GM21619 (cell line): Measurements from ENCODE around the gene RPS21.

Experiments used
- ATAC-seq: cut with Tn5 transposase; IDR thresholded peaks from one replicate; pipeline ENCODE4 v1.9.1; 2021; ENCODE audit not compliant: unreplicated experiment

The RPS21 gene

DNA sequence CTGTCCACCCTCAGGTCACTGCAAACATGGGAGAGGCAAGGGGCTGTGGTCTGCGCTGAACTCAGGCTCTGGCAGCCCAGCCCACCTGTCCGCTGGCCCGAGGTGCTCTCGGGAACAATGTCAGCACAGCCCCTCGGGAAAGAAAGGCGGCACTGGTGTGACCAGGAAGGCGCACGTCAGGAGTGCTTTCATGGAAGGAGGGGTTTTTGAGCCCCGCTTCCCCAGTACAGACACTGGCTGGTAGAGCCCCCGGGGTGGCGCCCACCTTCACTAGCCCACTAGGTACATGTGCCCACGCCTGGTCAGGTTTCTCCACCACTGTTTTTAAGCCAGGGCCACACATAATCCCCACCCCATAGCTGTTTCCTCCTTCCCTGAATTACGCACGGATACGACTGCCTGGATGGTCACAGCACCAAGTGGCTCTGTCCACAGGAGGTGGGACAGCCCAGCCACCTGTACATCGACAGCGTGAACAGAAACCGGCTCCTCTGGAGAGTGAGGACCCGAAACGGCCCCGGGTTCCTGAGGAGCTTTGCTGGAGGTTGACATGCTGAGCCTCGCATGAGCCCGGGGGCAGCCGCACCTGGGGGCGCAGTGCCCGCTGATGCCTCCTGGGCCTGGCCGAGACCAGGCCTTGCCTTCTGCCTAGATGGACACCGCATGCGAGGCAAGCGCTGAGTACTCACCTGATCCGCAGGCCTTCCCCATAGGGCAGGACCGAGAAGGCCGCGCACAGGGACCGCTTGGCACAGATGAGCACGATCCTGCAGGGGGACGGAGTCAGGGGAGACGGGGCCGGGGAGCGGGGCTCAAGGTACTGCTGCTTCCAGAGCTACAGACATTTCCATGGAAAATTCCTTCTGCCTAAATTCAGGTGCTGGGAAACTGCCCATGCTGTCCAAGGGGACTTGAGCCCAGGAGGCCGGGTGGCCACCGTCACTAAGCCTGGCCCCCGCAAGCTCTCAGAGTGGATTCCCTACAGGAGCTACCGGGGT lies 7.6 kb downstream of the RPS21 start:
- no peak for ATAC-seq

DNA sequence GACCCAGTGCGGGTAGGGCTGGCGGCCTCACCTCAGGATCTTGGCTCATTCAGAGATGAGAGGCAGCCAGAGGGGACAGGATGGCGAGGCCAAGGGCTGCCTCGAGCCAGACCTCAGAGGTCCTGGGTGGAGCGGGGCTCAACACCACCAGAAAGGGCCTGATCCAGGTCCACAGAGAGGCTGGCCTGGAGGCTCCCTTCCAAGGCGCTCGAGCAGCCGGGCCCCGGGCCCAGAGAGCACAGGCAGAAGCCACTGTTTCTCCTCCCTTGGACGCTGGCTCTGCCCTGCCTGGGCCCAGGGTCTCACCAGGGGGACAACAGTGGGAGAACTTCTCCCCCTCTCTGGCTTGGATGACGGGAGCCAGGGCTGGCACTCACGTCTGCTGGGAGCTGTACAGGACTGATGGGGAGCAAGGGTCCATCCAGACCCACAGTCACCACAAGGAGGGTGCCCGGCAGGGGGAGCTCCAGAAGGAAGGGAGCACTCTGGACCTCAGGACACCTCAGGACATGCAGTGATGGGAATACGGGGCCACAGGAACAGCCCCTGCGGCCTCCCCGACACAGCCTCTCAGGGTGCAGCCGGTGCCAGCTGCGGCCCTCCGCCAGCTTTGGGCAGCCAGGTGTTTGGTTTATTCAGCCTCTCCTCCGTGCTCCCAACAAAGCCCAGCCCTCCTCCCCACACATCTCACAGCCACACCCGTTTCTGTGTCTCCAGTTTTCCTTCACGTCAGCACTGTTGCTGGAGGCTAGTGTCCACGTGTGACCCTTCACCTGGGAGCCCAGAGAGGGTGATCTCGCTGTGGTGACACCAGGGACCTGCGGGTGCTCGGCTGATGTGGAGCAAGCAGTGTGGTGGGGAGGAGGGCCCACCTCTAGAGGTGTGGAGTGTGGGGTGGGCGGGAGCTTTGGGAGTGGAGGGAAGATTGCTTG lies 8.7 kb downstream of the RPS21 start:
- no peak for ATAC-seq

DNA sequence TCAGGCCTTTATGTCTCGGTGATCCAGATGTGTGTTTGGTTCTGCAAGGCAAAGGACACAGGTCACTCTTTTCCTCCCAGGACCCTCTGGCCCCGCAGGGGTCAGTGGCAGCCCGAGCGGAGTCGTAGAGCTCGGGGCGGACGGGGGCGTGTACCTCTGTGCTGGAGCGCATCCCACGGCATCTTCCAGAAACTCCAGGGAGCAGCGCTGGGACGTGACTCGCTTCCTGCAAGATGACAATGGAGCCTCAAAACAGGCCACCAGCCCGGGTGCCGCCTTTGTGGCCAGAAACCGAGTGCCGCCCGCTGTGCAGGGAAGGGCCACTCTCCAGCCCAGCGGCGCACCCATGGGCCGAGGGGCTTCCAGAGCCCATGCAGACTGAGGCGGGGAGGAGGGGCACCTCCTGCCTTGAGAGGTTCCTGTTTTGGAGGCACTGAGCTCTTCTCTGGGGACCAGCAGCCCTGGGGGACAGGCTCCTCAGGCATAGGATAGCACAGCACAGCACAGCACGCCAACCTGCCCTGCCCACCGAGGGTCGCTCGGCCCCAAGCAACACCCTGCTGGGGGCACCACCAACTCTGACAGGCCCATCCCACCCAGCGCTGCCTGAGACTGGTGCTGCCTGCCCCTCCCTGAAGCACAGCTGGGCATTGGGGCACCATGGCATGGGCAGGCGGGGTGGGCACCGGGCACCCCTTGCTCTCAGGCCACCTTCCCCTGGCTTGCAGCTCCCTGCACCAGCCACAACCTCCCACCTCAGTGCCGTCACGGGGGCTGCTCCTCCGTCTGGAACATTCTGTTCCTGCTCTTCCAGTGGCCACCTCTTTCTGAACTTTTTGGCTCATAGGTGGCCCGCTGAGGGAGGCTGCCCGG lies 9.7 kb downstream of the RPS21 start:
- ATAC-seq: no peak

DNA sequence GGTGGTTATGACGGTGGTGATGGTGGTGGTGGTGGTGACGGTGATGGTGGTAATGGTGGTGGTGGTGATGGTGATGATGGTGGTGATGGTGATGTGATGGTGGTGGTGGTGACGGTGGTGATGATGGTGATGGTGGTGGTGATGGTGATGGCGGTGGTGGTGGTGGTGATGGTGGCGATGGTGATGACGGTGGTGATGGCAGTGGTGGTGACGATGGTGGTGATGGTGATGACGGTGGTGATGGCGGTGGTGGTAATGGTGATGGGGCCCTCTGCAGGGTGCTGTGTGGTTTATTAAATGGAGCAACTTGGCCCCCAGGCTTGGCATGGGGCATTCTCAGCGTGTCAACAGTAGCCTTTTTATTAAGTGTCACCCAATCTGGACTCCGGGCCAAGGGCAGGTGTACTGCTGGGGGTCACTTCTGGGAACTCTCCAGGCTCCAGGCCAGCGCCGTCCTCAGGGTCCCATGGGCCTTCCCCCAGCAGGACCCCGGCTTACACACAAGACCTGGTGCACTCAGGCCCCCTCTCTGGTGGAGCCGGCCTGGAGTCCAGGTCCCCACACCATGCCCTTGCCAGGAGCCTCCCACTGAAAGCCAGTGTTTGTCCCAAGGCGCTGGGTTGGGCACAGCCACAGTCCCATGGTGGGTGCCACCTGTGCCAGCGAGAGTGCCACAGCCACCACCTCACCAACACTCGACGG lies 11.4 kb downstream of the RPS21 start:
- no peak for ATAC-seq

DNA sequence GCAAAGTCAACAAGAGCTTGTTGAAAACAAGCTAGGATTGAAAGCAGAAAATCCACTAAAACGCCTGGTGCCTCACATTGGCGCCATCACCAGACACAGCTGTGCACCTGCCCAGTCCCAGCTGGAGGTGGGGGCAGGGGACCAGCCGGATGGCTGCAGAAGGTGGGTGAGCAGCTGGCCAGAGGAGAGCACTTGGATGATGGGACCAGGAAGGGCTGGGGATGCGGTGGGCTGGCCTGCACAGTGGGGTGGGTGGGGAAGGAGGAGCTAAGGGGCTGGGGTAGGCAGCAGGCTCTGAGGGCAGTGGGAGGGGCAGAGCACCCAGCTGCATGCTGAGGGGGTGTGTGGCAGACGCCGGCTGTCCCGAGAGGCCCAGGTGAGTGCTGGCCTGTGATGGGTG lies 13.1 kb downstream of the RPS21 start:
- ATAC-seq: no peak

DNA sequence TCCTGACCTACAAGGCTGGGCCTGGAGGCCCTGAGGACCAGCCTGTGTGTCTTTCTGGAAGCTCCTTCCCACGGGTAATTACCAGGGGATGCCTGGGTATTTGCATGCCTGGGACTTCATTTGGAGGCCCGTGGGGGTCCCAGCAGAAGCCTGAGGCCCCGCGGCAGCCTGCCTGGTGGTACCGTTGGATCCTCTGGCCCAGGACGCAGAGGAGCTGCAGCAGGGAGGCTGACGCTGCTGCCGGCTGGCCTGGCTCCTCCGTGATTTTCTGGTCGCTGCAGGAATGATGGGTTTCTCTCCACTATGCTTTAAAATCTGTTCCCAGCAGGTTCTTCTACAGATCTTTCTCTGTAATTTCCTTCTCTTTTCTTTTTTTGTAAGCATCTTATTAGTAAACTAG lies 13.6 kb downstream of the RPS21 start:
- no peak for ATAC-seq

DNA sequence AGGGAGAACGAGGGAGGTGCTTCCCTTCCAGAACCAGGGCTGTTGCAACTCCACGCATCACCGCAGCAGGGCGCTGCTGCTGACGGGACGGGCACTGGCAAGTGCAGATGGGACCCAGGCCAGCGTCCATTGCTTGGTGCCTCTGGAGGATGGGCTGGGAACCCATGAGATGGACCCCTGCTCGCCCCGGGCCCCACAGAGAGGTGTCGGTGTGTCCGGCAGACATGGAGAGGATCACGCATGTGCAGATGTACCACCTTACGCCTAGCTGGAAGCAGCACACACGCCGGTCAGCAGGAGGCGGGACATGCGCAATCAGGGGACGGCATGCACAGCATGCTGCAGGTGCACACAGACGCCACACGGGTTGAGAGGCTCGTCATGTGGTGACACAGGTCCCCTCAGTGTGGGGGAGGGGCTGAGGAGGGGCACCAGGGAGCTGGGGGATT lies 14.5 kb downstream of the RPS21 start:
- ATAC-seq: no peak

DNA sequence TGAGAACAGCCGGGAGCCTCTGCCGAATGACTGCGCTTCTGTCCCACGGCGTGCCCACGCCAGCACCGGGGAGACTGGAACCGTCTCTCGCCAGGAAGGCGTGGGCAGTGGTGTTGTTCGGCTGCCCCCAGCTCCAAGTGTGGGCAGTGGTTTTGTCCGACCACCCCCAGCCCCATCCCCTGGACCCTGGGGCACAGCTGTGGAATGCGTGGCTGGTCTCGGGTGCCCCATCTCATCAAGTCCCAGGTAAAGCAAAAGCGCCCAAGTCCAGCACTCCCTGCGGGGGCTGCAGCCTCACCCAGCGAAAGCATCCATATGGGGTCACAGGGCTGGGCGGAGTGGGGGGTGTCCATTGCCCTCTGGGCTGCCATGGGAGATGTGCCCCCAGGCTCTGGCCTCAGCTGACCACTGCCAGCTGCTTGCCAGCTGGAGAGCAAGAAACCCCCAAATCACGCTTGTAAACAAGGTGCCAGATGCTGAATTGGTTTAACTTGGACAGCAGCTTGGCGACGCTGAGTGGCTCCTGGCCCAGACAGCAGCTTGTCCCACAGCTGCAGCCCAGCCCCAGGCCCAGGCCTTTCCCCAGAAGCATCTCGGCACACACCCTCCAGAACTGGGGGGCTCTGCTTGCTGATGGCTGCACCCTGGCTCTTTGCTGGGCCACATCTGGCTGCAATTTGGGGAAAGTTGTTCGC lies 15.7 kb downstream of the RPS21 start:
- ATAC-seq: no peak

DNA sequence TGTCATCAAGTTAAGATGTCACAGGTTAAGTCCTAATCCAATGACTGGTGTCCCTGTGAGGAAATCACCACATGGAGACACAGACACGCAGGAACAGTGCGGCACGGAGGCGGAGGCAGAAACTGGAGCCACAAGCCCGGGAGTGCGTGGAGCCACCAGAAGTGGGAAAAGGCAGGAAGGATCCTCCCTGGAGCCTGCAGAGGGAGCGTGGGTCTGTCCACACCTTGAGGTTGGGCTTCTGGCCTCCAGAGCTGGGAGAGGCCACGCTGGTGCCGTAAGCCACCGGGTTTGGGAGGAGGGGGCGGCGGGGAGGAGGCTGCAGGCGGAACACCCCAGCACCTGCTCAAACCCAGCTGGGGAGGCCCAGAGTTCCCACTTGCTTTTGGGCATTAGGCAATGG lies 16.4 kb downstream of the RPS21 start:
- no peak for ATAC-seq

DNA sequence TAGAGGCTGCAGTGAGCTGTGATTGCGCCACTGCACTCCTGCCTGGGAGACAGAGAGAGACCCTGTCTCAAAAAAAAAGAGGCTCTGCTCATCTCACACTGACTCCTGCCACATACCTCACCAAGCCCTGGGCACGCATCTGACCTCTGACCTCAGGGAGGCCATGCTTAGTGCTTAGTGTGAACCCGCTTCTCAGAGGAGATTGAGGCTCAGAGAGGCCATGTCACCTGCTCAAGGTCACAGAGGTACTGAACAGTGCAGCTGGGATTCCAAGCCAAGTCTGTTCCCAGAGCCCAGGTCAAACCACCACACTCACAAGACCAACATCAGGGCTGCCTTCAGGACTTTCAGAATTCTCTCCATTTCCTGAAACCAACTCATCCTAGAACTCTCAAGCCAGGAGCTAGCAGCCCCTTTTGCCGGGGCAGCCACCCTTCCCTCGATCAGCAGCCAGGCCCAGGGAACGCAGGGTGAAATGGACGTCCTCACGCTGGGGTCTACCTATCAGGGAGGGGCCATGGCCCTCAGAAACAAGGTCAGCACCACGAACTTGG lies 17.3 kb downstream of the RPS21 start:
- no peak for ATAC-seq

DNA sequence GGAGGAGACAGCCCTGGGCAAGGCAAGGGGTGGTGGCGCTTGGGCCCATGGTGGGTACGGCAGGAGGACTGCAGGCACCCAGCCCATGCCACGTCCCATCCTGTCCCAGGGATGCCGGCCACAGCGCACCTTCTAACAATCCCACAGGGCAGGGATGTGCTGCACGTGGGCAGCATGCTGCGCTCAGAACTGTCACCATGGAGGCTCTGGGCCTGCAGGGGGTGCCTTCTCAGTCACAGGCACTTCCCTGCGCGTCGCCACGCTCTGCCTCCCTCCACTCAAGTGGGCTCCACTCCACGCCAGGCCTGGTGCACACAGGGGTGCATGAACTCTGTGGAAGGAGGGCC lies 17.8 kb downstream of the RPS21 start:
- ATAC-seq: no peak

DNA sequence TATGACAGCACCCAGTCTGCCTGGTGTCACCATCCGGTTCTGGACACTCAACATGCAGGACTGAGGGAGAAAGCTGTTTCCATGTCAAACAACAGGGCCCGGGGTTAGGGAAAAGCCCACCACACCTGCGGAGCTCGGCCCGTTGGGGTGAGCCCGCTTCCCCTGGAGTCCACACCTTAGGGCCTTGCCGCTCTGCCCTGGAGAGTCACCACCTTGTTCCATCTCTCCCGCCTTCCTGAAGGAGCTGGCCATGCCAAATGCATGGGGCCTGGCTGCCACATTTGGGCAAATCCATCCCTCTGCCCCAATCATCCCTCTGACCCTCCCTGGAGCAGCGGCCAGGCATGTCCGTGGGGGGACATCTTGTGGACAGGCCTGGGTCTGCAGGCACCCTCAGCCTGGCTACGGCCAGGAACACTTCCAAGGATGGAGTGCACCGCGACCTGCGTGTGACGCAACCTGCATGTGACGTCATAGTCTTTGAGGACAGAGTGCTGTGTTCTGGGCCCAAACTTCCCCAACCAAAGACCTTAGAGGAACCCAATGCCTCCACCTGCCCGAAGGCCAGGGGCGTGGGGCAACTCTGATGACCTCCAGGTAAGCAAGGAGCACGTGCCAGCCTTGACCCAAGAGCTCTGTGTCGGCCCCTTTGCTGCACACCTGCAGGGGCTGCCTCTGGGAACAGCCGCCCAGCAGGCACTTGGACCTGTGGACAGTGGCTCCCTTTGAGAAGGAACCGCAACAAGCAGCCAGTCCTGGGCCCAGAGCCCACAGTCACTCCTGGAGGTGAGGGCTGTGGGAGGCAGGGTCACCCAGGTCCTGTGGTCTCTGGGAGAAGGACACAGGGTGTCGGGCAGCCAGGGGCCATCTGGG lies 18.4 kb downstream of the RPS21 start:
- no peak for ATAC-seq

DNA sequence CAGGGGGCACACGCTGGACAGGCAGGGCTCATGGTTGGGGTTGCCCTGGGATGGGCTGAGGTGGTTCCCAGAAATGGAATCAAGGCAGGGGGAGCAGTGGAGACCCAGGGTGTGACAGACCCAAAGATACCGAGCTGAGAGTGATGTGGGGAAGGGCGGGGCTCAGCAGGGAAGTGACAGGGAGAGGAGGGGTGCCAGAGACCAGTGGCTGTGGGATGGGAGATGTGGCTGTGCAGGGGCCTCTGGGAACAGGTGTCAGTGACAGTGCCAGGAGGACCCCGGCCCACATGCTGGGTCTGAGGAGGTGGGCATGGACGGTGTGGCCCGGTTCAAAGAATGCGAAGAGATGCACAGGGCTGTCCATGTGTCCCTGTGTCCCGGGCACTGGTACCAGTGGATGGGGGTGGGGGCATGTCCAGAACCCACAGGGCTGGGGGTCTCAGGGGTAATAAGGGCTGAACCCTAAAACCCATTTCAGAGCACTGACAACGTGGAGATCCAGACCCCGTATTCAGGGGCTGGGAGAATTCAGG lies 19.1 kb downstream of the RPS21 start:
- ATAC-seq: no peak

DNA sequence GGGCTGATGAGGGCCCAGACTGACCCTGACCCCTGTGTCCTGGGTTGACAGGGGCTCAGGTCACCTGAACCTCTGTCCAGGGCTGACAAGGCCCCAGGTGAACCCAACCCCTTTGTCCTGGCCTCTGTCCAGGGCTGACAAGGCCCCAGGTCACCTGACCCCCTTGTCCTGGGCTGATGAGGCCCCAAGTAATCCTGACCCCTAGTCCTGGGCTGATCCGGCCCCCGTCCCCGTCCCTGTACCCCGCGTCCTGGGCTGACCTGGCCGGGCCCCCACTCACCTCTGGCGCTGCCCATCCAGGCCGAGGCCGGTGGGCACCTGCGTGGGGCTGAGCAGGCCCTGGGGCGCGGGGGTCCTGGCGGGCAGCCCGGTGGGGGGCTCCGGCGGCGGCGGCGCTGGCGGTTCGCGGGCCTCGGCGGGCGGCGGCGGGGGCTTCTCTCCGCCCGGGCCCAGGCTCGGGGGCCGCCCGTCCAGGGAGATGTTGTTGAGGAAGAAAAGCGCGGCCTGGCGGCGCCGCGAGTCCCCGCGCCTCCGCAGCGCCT lies 19.8 kb downstream of the RPS21 start:
- ATAC-seq: peak; percentile 5

DNA sequence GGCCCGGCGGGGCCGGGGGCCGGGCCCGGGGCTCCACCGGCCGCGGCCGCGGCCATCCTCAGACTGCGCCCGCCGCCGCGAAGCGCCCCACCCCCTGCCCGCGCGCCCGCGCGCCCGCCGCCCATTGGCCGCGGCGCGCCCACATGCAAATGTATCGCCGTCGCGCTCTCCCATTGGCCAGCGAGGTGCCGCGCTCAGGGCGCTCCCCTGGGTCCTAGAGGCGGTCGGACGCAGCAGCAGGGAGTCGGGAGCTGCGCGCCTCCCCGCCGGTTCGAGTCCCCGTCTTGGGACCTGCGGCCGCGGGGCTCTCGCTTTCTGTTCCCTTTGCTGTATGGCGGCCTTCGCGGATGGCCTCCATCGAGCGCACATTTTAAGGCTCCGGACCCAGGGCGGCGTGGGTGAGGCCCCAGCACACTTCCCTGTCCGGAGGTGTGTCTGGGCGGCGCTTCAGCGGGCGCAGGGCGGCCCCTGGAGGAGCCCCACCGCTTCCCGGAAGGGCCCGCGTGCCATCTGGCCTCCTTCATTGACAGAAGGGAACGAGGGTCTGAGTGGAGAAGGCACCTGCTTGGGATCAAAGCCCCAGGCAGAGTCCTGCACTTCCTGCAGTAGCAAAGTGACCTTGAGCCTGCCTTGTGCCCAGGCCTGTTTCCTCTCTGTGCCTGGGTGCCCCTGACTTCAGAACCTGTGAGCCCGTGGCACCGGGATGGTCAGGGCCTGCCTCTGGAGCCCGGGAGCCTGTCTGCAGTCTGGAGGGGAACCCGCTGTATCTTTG lies 20.5 kb downstream of the RPS21 start, which contains the start of gene CABLES2:
Gene CABLES2, minus strand, starts transcription at position 65 of the 772 bp plus-strand sequence. Its CDS starts 9 bp downstream, at position 56.
- peak; percentile 84 for ATAC-seq

DNA sequence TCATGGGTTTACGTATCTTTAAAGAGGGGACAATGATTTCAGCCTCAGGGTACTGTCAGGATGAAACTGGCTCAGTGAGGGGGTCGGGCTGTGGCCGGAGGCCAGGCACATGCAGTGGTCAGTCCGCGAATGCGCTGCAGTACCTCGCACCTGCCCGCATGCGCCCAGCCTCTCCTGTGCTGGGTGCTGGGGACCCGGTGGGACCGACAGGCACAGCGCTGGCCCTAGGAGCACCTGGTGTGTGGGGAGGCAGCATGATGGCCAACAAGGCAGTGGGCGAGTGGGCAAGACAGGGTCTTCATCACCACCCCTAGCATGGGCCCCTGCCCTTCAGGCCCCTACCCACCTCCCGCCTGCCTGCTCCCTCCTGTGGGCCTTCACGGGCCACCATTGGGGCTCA lies 21.2 kb downstream of the RPS21 start:
- no peak for ATAC-seq

DNA sequence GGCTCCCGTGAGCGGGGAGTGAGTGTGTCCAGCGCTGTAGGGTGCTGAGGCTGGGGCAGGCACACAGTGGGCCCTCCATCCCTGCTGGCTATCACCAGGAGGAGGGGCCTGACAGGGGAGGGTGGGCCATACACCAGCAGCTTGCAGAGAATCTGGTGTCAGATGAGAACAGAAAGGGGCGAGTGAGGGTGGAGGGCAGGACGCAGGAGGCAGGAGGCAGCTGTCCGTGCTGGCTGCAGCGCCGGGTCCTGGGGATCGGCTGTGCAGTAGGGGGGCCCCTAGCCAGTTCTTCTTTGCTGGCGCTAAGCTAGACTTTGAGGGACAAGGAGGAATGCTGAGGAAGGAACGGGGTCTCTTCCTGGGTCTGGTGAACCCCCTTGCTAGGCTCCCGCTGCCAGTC lies 21.7 kb downstream of the RPS21 start:
- ATAC-seq: no peak
